Nephron (organoid): Measurements from ENCODE around the gene KSR2.
A peak's percentile ranks its signal among the peaks of the same experiment; 100 is the strongest.

ENCODE experiments used
- H3K27ac Mint-ChIP-seq, 3 experiments: 2 replicates each; pipeline ENCODE4 v1.8.0; 2020; ENCODE audit warnings: mixed read lengths in 3 of 3, mild to moderate bottlenecking in 2 of 3, moderate library complexity in 1 of 3
- H3K27me3 Mint-ChIP-seq: 2 replicates; pipeline ENCODE4 v1.8.0; 2021; ENCODE audit warnings: low read depth, mild to moderate bottlenecking, moderate library complexity, mixed read lengths
- H3K36me3 Mint-ChIP-seq: 2 replicates; pipeline ENCODE4 v1.8.0; 2020; ENCODE audit warnings: low read depth, mixed read lengths
- H3K4me1 Mint-ChIP-seq: 2 replicates; pipeline ENCODE4 v1.8.0; 2020; ENCODE audit warnings: mixed read lengths
- H3K4me3 Mint-ChIP-seq, 3 experiments: 2 replicates each; pipeline ENCODE4 v1.8.0; 2020; ENCODE audit warnings: mild to moderate bottlenecking in 3 of 3, mixed read lengths in 3 of 3, moderate library complexity in 2 of 3
- H3K9me3 Mint-ChIP-seq: 2 replicates; pipeline ENCODE4 v1.8.0; 2020; ENCODE audit warnings: mixed read lengths
- CTCF ChIP-seq, 3 experiments: fragments of 200-600 bp; sonication (generic); IDR thresholded peaks; one replicate each; pipeline ENCODE4 v1.5.0; 2021; ENCODE audit warnings: antibody characterized with exemption in 3 of 3; ENCODE audit not compliant: unreplicated experiment in 3 of 3

The KSR2 gene

GRCh38 chr12:117606024-117606423 is 362.8 kb downstream of the KSR2 start:
- H3K27me3 Mint-ChIP-seq = peaks cover 27% of the 10 kb centered on the region
- no peaks in the 10 kb centered on the region for H3K4me1 Mint-ChIP-seq
- no peak overlapping the region for H3K27ac Mint-ChIP-seq
- no peaks in the 10 kb centered on the region for H3K36me3 Mint-ChIP-seq
- H3K9me3 Mint-ChIP-seq = no peaks in the 10 kb centered on the region
- no peak overlapping the region for H3K4me3 Mint-ChIP-seq
- no peak for TF ChIP-seq CTCF (IDR thresholded peaks at IDR 0.05; ENCODE audit: unreplicated experiment in 3 of 3)

- Mint-ChIP-seq H3K4me3 (no peak overlapping the region), H3K4me1 (no peaks in the 10 kb centered on the region), H3K9me3 (no peaks in the 10 kb centered on the region), H3K27me3 (peaks cover 19% of the 10 kb centered on the region), H3K36me3 (no peaks in the 10 kb centered on the region), H3K27ac (no peak overlapping the region)
- TF ChIP-seq CTCF (IDR thresholded peaks at IDR 0.05; ENCODE audit: unreplicated experiment in 3 of 3) = peak in 1 of 3 experiments; percentile 16
These were observed 365.3 kb downstream of the KSR2 start for GRCh38 chr12:117603316-117604113.

GRCh38 chr12:117599849-117600248 is 368.9 kb downstream of the KSR2 start:
- H3K36me3 Mint-ChIP-seq = no peaks in the 10 kb centered on the region
- TF ChIP-seq CTCF (IDR thresholded peaks at IDR 0.05; ENCODE audit: unreplicated experiment in 3 of 3) = no peak
- H3K27ac Mint-ChIP-seq = no peak overlapping the region
- H3K9me3 Mint-ChIP-seq = peaks cover 6% of the 10 kb centered on the region
- peaks cover 6% of the 10 kb centered on the region for H3K4me1 Mint-ChIP-seq
- H3K4me3 Mint-ChIP-seq = no peak overlapping the region
- peaks cover 24% of the 10 kb centered on the region for H3K27me3 Mint-ChIP-seq

GRCh38 chr12:117596968-117597367 is 371.8 kb downstream of the KSR2 start:
- Mint-ChIP-seq H3K27me3 (peaks cover 44% of the 10 kb centered on the region), H3K27ac (no peak overlapping the region), H3K36me3 (no peaks in the 10 kb centered on the region), H3K4me3 (no peak overlapping the region), H3K4me1 (peaks cover 15% of the 10 kb centered on the region), H3K9me3 (peaks cover 6% of the 10 kb centered on the region)
- TF ChIP-seq CTCF (IDR thresholded peaks at IDR 0.05; ENCODE audit: unreplicated experiment in 3 of 3) = no peak

- Mint-ChIP-seq H3K4me3 (no peak overlapping the region), H3K27me3 (peaks cover 42% of the 10 kb centered on the region), H3K9me3 (peaks cover 11% of the 10 kb centered on the region), H3K27ac (no peak overlapping the region), H3K36me3 (no peaks in the 10 kb centered on the region), H3K4me1 (peaks cover 15% of the 10 kb centered on the region)
- TF ChIP-seq CTCF (IDR thresholded peaks at IDR 0.05; ENCODE audit: unreplicated experiment in 3 of 3) = no peak
These were observed 373.0 kb downstream of the KSR2 start for GRCh38 chr12:117595751-117596150.

GRCh38 chr12:117594481-117594880 is 374.3 kb downstream of the KSR2 start:
- peaks cover 53% of the 10 kb centered on the region for H3K27me3 Mint-ChIP-seq
- TF ChIP-seq CTCF (IDR thresholded peaks at IDR 0.05; ENCODE audit: unreplicated experiment in 3 of 3) = no peak
- H3K4me3 Mint-ChIP-seq = no peak overlapping the region
- H3K9me3 Mint-ChIP-seq = peaks cover 23% of the 10 kb centered on the region
- H3K27ac Mint-ChIP-seq = no peak overlapping the region
- H3K36me3 Mint-ChIP-seq = no peaks in the 10 kb centered on the region
- peaks cover 15% of the 10 kb centered on the region for H3K4me1 Mint-ChIP-seq
